H54 (cell line): Measurements from ENCODE around the gene ARHGAP32.

ENCODE experiments used
- DNase-seq: peaks from one replicate; pipeline ENCODE4 v3.0.0; 2011; ENCODE audit warnings: low spot score, mixed read lengths; ENCODE audit not compliant: insufficient read length
- FAIRE-seq: peaks from 3 replicates; lab custom pipeline; 2011; peaks lifted over from hg19 to GRCh38; lab: Jason Lieb, UNC
- POLR2A ChIP-seq: IDR thresholded peaks from 2 replicates; pipeline ENCODE4 v1.6.1; 2011; ENCODE audit warnings: low read depth, mild to moderate bottlenecking, low read length

The ARHGAP32 gene

DNA sequence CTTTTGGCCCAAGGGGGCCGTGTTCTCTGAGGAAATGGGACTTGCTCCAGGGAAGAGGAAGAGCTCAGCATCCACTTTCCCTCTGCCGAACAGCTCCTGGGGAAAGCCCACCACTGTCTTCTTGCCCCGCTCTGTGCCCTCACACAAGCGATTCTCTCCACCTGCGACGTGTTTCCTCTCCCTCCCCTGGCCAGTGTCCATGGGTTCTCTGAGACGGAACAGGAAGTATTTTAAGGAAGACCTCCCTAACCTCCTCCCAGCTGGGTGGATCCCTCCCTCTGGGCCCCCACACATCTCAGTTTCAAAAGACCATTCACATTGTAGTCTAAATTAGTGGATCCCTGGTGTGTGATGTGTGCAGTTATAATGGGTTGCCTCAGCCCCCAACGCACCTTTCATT, 251.0 kb downstream of the ARHGAP32 start:
- TF ChIP-seq POLR2A = no peak
- FAIRE-seq = no peak
- DNase-seq = no peak

DNA sequence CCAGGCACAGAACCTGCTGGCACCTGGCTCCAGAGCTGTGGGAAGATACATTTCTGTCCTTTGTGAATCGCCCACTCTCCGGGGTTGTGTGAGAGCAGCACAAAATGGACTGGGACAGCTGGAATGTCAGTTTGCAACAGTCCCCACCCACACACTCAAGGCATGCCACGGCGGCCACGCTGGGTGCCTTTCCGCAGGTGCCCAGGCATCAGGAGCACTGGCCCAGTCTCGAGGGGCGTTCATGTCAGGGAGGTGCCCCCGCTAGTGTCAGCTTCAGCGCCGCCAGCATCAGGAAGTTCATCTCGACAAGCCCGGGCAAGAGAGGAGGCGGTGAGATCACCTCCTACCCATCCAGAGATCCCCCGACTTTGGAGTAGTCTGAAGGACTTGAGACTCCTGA, 251.5 kb downstream of the ARHGAP32 start:
- DNase-seq (no peak), FAIRE-seq (no peak)
- TF ChIP-seq POLR2A = no peak

DNA sequence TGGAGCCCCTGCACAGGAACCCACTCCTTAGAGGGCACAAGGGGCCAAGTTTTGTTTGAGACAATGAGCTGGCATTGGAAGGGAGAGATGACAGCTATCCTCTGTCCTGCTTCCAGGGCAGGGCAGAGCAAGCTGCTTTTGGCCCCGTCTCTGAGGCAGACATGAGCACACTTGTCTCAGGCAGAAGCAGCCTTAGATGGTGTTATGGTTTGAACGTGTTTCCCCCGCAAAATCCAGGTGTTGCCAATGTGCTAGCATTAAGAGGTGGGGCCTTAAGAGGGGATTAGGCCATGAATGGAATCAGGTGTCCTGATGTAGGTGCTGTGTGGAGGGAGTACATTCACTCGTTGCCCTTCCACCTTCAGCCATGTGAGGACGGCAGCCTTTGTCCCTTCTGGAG, 252.0 kb downstream of the ARHGAP32 start:
- TF ChIP-seq POLR2A = no peak
- DNase-seq (no peak), FAIRE-seq (no peak)

- no peak for FAIRE-seq
- TF ChIP-seq POLR2A = no peak
- DNase-seq = no peak
These were observed 252.5 kb downstream of the ARHGAP32 start for GRCh38 chr11:128939591-128939990.

GRCh38 chr11:128938156-128938885, 253.8 kb downstream of the ARHGAP32 start:
- no peak for FAIRE-seq

GRCh38 chr11:128937480-128937879, 254.6 kb downstream of the ARHGAP32 start:
- no peak for FAIRE-seq
- no peak for TF ChIP-seq POLR2A
- no peak for DNase-seq

More at GRCh38 chr11:128938156-128938885, 253.8 kb downstream of the ARHGAP32 start:
- no peak for TF ChIP-seq POLR2A
- no peak for DNase-seq

GRCh38 chr11:128936606-128937251, 255.4 kb downstream of the ARHGAP32 start:
- DNase-seq = no peak
- TF ChIP-seq POLR2A = no peak

DNA sequence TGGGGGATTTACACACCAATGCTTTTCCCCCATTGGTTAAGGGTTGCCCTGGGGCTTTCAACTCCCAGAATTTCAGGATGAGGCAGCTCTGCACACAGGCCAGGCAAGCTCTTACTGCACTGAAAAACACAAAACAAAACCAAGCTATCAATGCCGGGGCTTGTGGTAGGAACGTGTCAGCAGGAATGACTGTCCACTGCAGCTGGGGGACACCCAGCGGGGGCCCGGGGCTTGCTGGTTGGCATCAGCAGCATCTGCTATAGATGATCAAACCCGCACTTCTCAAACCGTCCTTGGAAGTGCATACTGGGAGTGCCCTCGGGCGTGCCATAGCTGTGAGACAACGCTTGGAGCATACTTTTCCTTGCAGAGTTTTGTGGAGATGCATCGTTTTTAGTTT, 257.2 kb downstream of the ARHGAP32 start:
- TF ChIP-seq POLR2A = no peak
- FAIRE-seq (no peak), DNase-seq (no peak)

More at GRCh38 chr11:128936606-128937251, 255.4 kb downstream of the ARHGAP32 start:
- no peak for FAIRE-seq

DNA sequence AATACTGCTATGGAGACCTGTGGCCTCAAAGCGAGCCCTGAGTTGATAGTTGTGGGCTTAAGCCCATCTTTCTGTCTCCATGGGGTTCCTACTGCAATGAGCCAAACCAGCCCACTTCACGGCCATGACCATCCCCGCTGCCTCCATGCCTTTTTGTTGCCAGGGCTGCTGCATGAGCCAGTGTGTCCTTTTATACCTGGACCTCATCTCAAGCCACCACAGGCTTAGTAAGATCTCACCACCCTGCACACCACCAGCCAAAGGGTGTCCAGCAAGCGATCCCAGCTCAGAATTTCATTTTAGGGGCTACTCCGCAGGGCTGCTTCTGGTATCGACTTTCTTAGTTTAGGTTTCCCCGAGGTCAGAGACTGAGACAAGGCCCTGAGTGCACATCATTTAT, 257.8 kb downstream of the ARHGAP32 start:
- TF ChIP-seq POLR2A = no peak
- no peak for FAIRE-seq
- DNase-seq = no peak

GRCh38 chr11:128933481-128934178, 258.5 kb downstream of the ARHGAP32 start:
- FAIRE-seq = no peak
- TF ChIP-seq POLR2A = no peak
- DNase-seq = no peak

- DNase-seq (no peak), FAIRE-seq (no peak)
- TF ChIP-seq POLR2A = no peak
These were observed 260.5 kb downstream of the ARHGAP32 start for GRCh38 chr11:128931668-128932067.

GRCh38 chr11:128931066-128931465, 261.1 kb downstream of the ARHGAP32 start:
- DNase-seq (no peak), FAIRE-seq (no peak)
- no peak for TF ChIP-seq POLR2A

DNA sequence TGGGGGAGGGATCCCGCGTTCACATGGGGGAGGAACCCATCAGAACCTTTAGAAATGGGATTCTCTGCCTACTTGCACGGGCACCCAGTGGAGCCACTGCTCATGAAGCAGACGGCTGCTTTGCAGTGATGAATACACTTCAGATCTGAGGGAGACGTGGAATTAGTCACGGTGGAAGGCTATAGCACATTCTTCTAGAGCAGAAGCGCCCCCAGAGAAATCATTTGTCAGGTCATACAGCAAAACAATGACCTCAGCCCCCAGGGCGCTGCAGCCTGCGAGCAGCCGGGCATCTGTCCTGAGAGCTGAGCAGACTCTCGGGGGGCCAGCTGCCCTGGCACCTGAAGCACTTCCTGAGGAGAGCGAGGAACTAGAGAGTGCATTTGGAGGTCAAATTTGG, 262.1 kb downstream of the ARHGAP32 start:
- DNase-seq (peak; percentile 27), FAIRE-seq (no peak)
- no peak for TF ChIP-seq POLR2A

DNA sequence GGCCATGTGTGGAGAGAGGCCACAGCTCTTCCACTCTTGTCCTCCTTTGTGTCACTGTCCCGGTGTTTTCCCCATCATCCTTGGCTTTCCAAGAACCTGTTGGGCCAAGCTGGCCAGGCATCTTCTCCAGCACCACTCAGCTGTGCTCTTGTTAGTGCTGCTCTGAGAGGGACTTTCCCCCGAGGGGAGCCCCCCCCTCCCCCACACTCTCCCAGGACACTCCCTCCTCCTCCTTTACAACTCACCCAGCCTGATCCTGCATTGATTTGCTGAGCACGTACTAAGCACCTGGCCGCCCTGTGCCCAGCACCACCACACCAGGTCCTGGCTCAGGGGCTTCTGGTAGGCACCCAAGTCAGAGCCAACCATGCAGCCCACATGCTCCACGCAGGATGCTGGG, 262.7 kb downstream of the ARHGAP32 start:
- FAIRE-seq (no peak), DNase-seq (no peak)
- TF ChIP-seq POLR2A = no peak
